IPS DF 6.9 (cell line): Measurements from ENCODE around the gene ZIC1.

Source experiments
- DNase-seq: peaks from one replicate; pipeline ENCODE4 v3.0.0-alpha.2; 2013; ENCODE audit warnings: low read depth, low spot score
- H3K27ac ChIP-seq: one replicate; pipeline ENCODE4 v1.5.1; 2013; ENCODE audit warnings: low read length, control low read depth
- H3K27me3 ChIP-seq: 2 replicates; pipeline ENCODE4 v1.6.1; 2013; ENCODE audit warnings: mild to moderate bottlenecking, low read length; ENCODE audit not compliant: control insufficient read depth, insufficient read depth
- H3K36me3 ChIP-seq: 2 replicates; pipeline ENCODE4 v1.6.1; 2013; ENCODE audit warnings: low read length; ENCODE audit not compliant: control insufficient read depth, insufficient read depth
- H3K4me1 ChIP-seq: 2 replicates; pipeline ENCODE4 v1.6.1; 2013; ENCODE audit warnings: low read length; ENCODE audit not compliant: control insufficient read depth, insufficient read depth
- H3K4me3 ChIP-seq: 2 replicates; pipeline ENCODE4 v1.5.1; 2013; ENCODE audit warnings: mild to moderate bottlenecking, low read length
- H3K9me3 ChIP-seq: 2 replicates; pipeline ENCODE4 v1.6.1; 2013; ENCODE audit warnings: low read length, inconsistent platforms; ENCODE audit not compliant: control insufficient read depth, insufficient read depth
- WGBS: extraction: QIAGEN DNeasy Blood & Tissue Kit; methylation state at CpG from one replicate; pipeline ENCODE4 v1.1.7; 2013; ENCODE audit warnings: mixed read lengths, missing lambda C conversion rate; ENCODE audit not compliant: insufficient read length, insufficient coverage; 5-methylcytosine and 5-hydroxymethylcytosine counted together

ZIC1 gene

DNA sequence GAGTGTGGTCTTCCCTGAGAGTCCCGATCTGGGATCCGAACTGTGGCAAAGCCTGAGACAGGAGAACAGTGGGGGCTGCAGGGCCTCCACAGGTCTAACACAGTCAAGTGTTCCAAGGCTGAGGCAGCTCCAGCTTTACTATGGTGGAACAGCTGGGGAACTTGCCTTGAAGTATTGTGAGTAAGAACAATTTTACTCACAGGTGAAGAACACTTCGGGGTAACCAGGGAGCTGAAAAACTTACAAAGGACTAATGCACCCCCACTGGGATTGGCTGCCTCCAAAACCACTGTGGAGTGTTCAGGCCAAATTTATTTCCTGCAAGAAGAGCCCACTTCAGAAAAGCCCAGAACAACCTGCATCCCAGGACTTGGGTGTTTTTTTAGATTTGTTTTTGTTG, 28.2 kb upstream of the ZIC1 start:
- WGBS, result no CpG with 5 or more reads among the region's 3 CpGs
- H3K27me3 ChIP-seq, result peaks cover 46% of the 10 kb centered on the region
- no peak overlapping the region for H3K4me3 ChIP-seq
- no peaks in the 10 kb centered on the region for H3K36me3 ChIP-seq
- no peak overlapping the region for H3K27ac ChIP-seq
- H3K4me1 ChIP-seq, result peaks cover 14% of the 10 kb centered on the region
- no peak for DNase-seq
- no peaks in the 10 kb centered on the region for H3K9me3 ChIP-seq

- Histone ChIP-seq H3K4me3 (no peak overlapping the region), H3K9me3 (no peaks in the 10 kb centered on the region), H3K27me3 (peaks cover 49% of the 10 kb centered on the region), H3K27ac (no peak overlapping the region), H3K36me3 (no peaks in the 10 kb centered on the region), H3K4me1 (peaks cover 14% of the 10 kb centered on the region)
- DNase-seq, result no peak
- WGBS, result no CpG with 5 or more reads among the region's 6 CpGs
Measured at GRCh38 chr3:147381596-147381995, 27.6 kb upstream of the ZIC1 start.

DNA sequence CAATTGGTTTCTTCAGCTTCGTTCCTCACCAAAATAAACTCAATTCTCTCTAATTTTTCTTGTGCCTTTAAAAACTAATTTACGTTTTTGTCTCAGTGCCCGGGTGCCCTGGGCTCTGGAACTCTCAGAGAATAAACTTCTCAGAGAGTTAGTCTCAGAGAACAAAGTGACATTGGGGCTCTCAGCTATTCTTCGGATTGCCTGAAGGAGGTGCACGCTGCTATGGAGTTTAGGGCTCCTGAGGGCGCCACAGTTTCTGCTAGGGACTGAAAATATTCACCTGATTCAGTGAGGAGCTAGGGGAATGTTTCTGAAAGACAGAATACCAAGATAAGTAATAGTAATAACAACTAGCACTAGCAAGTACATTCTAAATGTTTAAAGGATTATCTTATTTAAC, 25.5 kb upstream of the ZIC1 start:
- Histone ChIP-seq H3K4me3 (no peak overlapping the region), H3K27ac (no peak overlapping the region), H3K27me3 (peaks cover 69% of the 10 kb centered on the region), H3K9me3 (no peaks in the 10 kb centered on the region), H3K36me3 (no peaks in the 10 kb centered on the region), H3K4me1 (peaks cover 14% of the 10 kb centered on the region)
- WGBS, result no CpG with 5 or more reads among the region's 6 CpGs
- DNase-seq, result no peak

DNA sequence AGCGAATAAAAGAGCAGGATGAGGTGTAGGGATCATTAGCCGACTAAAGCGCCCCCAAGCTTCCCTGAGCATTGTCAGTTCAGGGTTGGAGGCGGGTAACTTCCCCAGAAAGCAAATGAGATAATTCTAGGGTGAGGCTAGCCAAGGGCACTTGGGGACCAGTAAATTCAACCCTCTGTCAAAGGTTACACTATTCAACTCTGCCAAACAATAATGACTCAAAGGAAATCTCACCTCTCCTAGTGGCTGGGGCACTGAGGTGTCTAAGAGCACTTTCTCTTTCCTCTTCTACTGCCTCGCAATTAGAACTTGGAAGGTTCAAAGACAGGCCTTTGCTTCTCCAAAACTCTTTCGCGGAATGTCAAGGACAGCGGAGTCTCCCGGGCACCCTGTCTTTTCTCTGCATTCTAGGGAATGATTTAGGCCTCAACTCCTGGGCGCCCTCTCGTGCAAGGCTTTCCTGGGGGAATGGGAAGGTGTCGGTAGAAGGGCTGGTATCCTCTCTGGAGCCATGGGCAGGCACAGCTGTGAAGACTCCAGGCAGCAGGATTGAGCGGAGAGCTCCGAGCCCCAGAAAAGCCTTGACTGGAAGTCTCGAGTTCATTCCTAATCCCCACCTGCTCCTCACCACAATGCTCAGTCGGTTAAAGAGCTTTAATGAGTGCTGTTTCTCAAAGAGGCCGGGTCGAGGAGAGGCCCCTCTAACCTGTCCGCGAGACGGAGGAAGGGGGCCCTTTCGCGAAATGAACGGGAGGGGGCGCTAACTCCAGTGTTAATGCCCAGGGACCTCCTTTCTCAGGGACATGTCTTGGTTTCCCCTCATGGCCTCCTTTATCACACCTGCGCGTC, 24.7 kb upstream of the ZIC1 start:
- Histone ChIP-seq H3K4me1 (peaks cover 14% of the 10 kb centered on the region), H3K27ac (no peak overlapping the region), H3K4me3 (no peak overlapping the region; the same call in 1 of the 2 replicates), H3K36me3 (no peaks in the 10 kb centered on the region), H3K27me3 (peaks cover 72% of the 10 kb centered on the region), H3K9me3 (no peaks in the 10 kb centered on the region)
- no CpG with 5 or more reads among the region's 27 CpGs for WGBS
- DNase-seq, result no peak

DNA sequence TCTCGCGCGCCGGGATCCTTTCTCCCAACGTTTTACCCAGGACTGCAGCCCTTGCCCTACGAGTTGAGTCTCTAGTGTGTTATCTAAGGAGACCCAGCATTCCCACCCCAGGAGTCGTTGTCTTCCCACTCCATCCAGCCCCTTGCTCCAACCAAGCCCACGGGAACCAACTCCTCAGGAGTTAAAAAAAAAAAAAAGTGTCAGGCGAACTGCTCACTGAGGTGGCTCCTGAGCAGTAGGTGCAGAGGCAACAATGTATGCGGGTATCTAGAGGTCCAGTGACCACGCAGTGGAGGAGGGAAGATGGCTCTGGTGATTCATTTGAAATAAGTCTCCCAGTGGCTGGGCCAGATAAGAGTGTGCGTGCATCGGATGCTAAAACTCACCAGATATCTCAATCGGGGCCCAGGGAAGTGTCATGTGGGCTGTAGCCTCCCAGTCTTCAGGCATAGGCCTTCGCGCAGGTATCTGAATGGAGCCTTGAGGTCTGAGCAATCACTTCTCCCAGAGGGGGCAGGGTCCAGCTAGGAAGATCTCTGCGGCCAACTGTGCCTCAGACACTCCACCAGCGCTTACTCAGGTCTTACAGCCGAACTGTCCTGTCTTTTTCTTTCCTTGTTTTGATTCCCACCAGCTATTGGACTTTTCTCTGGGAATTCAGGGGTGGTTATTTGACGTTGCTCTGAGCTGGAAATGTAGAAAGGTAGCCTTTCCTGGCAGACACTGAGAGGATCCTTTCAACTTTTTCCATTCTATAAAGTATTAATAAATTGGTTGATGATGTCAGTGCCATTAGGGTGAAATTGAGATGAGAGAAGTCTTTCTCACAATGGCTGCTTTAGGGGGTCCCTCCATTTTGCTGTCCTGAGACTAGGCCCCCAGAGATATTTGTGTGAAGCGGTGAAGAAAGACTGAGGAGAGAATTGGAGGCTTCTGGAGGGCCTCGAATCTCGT, 23.8 kb upstream of the ZIC1 start:
- H3K4me1 ChIP-seq, result peaks cover 12% of the 10 kb centered on the region
- no peaks in the 10 kb centered on the region for H3K9me3 ChIP-seq
- H3K36me3 ChIP-seq, result no peaks in the 10 kb centered on the region
- peaks cover 72% of the 10 kb centered on the region for H3K27me3 ChIP-seq
- H3K27ac ChIP-seq, result no peak overlapping the region
- WGBS, result no CpG with 5 or more reads among the region's 23 CpGs
- DNase-seq, result no peak
- no peak overlapping the region for H3K4me3 ChIP-seq

DNA sequence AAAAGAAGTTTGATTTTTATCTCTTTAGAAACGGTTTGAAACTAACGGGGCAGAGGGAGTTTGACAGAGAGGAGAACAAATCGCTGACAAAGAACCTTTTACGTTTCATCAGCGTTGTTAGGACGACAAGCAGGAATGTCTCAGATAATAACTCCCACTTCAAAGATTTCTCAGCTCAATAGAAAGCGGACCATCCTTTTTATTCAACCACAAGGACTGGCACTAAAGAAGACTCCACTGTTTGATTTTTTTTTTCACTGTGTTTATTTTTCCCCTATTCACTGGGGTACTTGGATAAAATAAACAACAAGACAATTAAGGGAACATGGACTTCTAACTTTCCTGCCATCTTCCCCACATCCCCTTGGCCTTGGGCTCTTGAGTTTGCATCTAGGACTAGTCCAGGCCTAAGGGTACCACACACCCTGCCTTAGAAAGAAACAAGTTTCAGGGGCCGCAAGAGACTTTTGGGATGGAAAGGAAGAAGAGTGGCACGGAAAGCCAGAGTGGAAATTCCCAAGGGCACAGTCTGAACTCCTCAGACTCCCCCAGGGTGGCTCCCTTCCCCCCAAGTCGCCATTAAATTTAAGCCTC, 21.8 kb upstream of the ZIC1 start:
- Histone ChIP-seq H3K9me3 (no peaks in the 10 kb centered on the region), H3K27ac (no peak overlapping the region), H3K36me3 (no peaks in the 10 kb centered on the region), H3K4me3 (no peak overlapping the region), H3K27me3 (peaks cover 80% of the 10 kb centered on the region), H3K4me1 (peaks cover 10% of the 10 kb centered on the region)
- WGBS, result no CpG with 5 or more reads among the region's 10 CpGs
- DNase-seq, result no peak

- H3K27me3 ChIP-seq, result peaks cover 81% of the 10 kb centered on the region
- DNase-seq, result no peak
- no peaks in the 10 kb centered on the region for H3K36me3 ChIP-seq
- no peak overlapping the region for H3K27ac ChIP-seq
- H3K9me3 ChIP-seq, result no peaks in the 10 kb centered on the region
- H3K4me3 ChIP-seq, result no peak overlapping the region
- H3K4me1 ChIP-seq, result peaks cover 8% of the 10 kb centered on the region
- no CpG with 5 or more reads among the region's 36 CpGs for WGBS
Measured at GRCh38 chr3:147387885-147388699, 21.1 kb upstream of the ZIC1 start.

- Histone ChIP-seq H3K4me1 (peaks cover 8% of the 10 kb centered on the region), H3K36me3 (no peaks in the 10 kb centered on the region), H3K4me3 (no peak overlapping the region), H3K27ac (no peak overlapping the region), H3K27me3 (peaks cover 79% of the 10 kb centered on the region), H3K9me3 (no peaks in the 10 kb centered on the region)
- DNase-seq, result no peak
- no CpG with 5 or more reads among the region's 25 CpGs for WGBS
Measured at GRCh38 chr3:147388700-147389580, 20.2 kb upstream of the ZIC1 start.

DNA sequence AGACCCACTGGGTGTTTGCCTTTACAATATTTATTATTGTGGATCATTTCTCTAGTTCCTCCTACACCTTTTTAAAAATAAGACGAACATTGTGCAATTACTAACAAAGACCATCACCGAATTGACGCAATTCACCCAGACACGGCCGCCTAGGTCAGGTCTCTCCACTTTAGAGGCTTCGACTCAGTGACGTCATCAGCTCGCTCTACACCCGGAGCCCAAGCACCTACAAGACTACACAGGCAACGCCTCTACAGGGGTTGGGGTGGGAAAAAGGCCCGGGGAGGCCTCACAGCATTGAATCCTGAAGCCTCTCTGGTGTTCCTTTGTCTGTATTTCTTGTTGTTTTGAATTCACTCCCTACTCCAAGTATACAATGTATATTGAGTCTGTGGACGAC, 19.4 kb upstream of the ZIC1 start:
- H3K4me3 ChIP-seq, result no peak overlapping the region
- WGBS, result no CpG with 5 or more reads among the region's 12 CpGs
- H3K27ac ChIP-seq, result no peak overlapping the region
- H3K27me3 ChIP-seq, result peaks cover 79% of the 10 kb centered on the region
- no peaks in the 10 kb centered on the region for H3K36me3 ChIP-seq
- H3K4me1 ChIP-seq, result peaks cover 10% of the 10 kb centered on the region
- DNase-seq, result no peak
- no peaks in the 10 kb centered on the region for H3K9me3 ChIP-seq
